GM12878 (cell line): Measurements from ENCODE around the gene CARD14. TPM values are rescaled to one million over a fixed set of nuclear protein-coding genes. Genes with fewer than 3 reads are reported as not detected.
A peak's percentile ranks its signal among the peaks of the same experiment; 100 is the strongest.

ENCODE experiments used
- DPF2 ChIP-seq: fragments of 450-650 bp; IDR thresholded peaks from 2 replicates; pipeline ENCODE4 v1.6.1; 2017; ENCODE audit warnings: mild to moderate bottlenecking
- HDAC6 ChIP-seq: fragments of 200-600 bp; sonication (generic); IDR thresholded peaks from one replicate; pipeline ENCODE4 v1.8.0; 2017; ENCODE audit warnings: antibody characterized with exemption; ENCODE audit not compliant: unreplicated experiment
- IKZF1 ChIP-seq: fragments of 450-650 bp; conservative IDR thresholded peaks from 2 replicates; pipeline ENCODE4 v1.6.1; 2017; ENCODE audit warnings: antibody characterized with exemption, mild to moderate bottlenecking
- NFYB ChIP-seq: IDR thresholded peaks from 2 replicates; pipeline ENCODE4 v1.6.1; 2011; ENCODE audit warnings: low read depth, mild to moderate bottlenecking, low read length, improper control_type of control experiment, moderate library complexity; ENCODE audit not compliant: insufficient read depth
- NR2C2 ChIP-seq: IDR thresholded peaks from 2 replicates; pipeline ENCODE4 v1.6.1; 2011; ENCODE audit warnings: borderline replicate concordance, low read depth; ENCODE audit not compliant: control insufficient read depth, insufficient read length
- NR2F1 ChIP-seq: fragments of 450-650 bp; conservative IDR thresholded peaks from 2 replicates; pipeline ENCODE4 v1.6.1; 2017; ENCODE audit warnings: mild to moderate bottlenecking
- POLR2AphosphoS5 ChIP-seq: IDR thresholded peaks from 2 replicates; pipeline ENCODE4 v1.6.1; 2011; ENCODE audit warnings: mild to moderate bottlenecking, low read length, inconsistent platforms
- RUNX3 ChIP-seq: IDR thresholded peaks from 2 replicates; pipeline ENCODE4 v1.6.1; 2012; ENCODE audit warnings: low read length, inconsistent platforms
- SIX5 ChIP-seq: IDR thresholded peaks from 2 replicates; pipeline ENCODE4 v1.6.1; 2011; ENCODE audit warnings: mild to moderate bottlenecking, low read depth, low read length, moderate library complexity; ENCODE audit not compliant: severe bottlenecking
- SREBF2 ChIP-seq: IDR thresholded peaks from 2 replicates; pipeline ENCODE4 v1.6.1; 2012; ENCODE audit warnings: mild to moderate bottlenecking, low read length
- polyA plus RNA-seq, 11 experiments: library from polyadenylated mRNA; depleted of rRNA in 4 of 11; unstranded in 6 of 11; stranded (reverse) in 5 of 11; fragments of >200 nt; fragmentation: Nextera tagmentation in 4 of 11; fragmentation: Illumina TruSeq in 1 of 11; extraction: Ambion mirVana in 4 of 11; extraction: Trizol in 1 of 11; gene quantifications; 1 replicate in 1 of 11; 2 replicates in 10 of 11; pipeline versions ENCODE4 v1.2.1 to v1.2.3, GENCODE V29; 2011 to 2016; ENCODE audit warnings: inconsistent platforms in 2 of 11, missing spikeins in 2 of 11, low read depth in 1 of 11
- total RNA-seq, 4 experiments: library from RNA; depleted of rRNA in 3 of 4; stranded (reverse); fragments of >200 nt in 3 of 4; fragmentation: Illumina TruSeq in 1 of 4; extraction: Trizol in 1 of 4; gene quantifications; 2 replicates each; pipeline versions ENCODE4 v1.2.1 to v1.2.3, GENCODE V29; 2013 to 2021
- TF ChIP-seq, protein P1 (sequence below): fragments of 450-650 bp; IDR thresholded peaks from 2 replicates; pipeline ENCODE4 v1.6.1; 2018; ENCODE audit warnings: mild to moderate bottlenecking, low read depth, moderate library complexity; ENCODE audit not compliant: partially characterized antibody
- TF ChIP-seq, protein P2 (sequence below), 3 experiments: IDR thresholded peaks in 2 of 3; conservative IDR thresholded peaks in 1 of 3; 2 replicates each; pipeline ENCODE4 v1.5.1; 2011; ENCODE audit warnings: low read depth in 3 of 3, low read length in 3 of 3, mild to moderate bottlenecking in 3 of 3, control low read depth in 2 of 3, moderate library complexity in 2 of 3, inconsistent platforms in 1 of 3, mixed read lengths in 1 of 3; ENCODE audit not compliant: control insufficient read depth in 2 of 3, insufficient read depth in 1 of 3; ENCODE audit errors: extremely low read depth in 1 of 3

Gene CARD14
- total and polyA plus RNA-seq, 10 of the 15 experiments (the other 5 are each of a cell fraction or from before 2014, with no cell fraction given) = 0.08 to 0.15 TPM; not detected in 8

DNA sequence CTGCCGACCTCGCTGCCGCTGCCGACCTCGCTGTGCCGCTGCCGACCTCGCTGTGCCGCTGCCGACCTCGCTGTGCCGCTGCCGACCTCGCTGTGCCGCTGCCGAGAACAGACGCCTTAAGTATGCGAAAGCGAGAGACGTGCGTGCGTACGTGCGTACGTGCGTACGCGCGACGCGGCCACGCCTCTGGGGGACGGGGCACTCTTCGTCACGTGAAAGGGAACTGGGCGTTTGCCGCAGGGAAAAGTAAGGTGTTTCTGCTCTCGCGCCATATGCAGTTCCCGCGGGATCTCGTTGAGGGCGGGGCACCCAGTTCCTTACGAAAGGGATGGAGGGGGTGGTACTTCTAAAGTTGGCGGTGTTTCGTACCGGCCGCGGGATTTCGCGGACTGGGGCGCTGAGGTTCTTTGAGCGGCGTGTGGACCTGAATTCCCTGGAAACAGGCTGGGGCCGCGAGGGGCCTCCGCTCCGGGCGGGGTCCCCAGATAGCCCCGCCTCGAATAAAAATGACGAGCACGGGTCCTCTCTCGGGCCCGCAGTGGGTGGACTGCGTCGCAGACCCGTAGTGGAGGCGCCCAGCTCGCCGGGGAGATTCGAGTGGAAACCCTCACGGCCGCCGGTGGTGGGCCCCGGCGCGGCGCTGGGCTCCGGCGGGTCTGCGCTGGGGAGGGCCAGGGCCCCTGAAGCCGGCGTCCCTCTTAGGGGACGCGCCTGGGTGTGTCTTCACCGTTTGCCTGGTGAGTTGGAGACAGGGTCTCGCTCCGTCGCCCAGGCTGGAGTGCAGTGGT, 22.6 kb upstream of the CARD14 start, which contains the start of gene EIF4A3 (continued):
- peak; percentile 63 for TF ChIP-seq IKZF1
- TF ChIP-seq NR2C2 = no peak
- TF ChIP-seq NFYB = no peak
- TF ChIP-seq DPF2 = peak; percentile 31; the same call in 1 of the 2 replicates
- TF ChIP-seq POLR2AphosphoS5 = peak; percentile 87
- TF ChIP-seq SREBF2 = no peak
- peak; percentile 29; the same call in 1 of the 2 replicates for TF ChIP-seq RUNX3
- TF ChIP-seq, protein P1, sequence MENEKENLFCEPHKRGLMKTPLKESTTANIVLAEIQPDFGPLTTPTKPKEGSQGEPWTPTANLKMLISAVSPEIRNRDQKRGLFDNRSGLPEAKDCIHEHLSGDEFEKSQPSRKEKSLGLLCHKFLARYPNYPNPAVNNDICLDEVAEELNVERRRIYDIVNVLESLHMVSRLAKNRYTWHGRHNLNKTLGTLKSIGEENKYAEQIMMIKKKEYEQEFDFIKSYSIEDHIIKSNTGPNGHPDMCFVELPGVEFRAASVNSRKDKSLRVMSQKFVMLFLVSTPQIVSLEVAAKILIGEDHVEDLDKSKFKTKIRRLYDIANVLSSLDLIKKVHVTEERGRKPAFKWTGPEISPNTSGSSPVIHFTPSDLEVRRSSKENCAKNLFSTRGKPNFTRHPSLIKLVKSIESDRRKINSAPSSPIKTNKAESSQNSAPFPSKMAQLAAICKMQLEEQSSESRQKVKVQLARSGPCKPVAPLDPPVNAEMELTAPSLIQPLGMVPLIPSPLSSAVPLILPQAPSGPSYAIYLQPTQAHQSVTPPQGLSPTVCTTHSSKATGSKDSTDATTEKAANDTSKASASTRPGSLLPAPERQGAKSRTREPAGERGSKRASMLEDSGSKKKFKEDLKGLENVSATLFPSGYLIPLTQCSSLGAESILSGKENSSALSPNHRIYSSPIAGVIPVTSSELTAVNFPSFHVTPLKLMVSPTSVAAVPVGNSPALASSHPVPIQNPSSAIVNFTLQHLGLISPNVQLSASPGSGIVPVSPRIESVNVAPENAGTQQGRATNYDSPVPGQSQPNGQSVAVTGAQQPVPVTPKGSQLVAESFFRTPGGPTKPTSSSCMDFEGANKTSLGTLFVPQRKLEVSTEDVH = no peak
- TF ChIP-seq SIX5 = no peak
- TF ChIP-seq HDAC6 = peak; percentile 87
- TF ChIP-seq, protein P2, sequence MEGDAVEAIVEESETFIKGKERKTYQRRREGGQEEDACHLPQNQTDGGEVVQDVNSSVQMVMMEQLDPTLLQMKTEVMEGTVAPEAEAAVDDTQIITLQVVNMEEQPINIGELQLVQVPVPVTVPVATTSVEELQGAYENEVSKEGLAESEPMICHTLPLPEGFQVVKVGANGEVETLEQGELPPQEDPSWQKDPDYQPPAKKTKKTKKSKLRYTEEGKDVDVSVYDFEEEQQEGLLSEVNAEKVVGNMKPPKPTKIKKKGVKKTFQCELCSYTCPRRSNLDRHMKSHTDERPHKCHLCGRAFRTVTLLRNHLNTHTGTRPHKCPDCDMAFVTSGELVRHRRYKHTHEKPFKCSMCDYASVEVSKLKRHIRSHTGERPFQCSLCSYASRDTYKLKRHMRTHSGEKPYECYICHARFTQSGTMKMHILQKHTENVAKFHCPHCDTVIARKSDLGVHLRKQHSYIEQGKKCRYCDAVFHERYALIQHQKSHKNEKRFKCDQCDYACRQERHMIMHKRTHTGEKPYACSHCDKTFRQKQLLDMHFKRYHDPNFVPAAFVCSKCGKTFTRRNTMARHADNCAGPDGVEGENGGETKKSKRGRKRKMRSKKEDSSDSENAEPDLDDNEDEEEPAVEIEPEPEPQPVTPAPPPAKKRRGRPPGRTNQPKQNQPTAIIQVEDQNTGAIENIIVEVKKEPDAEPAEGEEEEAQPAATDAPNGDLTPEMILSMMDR (IDR thresholded peaks at IDR 0.05 in 2 of 3, conservative IDR thresholded peaks at IDR 0.05 in 1 of 3; ENCODE audit: control insufficient read depth in 2 of 3, extremely low read depth in 1 of 3, insufficient read depth in 1 of 3, low read depth in 3 of 3, low read length in 3 of 3) = peak in 1 of 3 experiments; percentile 10; a peak in 1 of 6 replicates
- no peak for TF ChIP-seq NR2F1
